ENCODE data around the gene ERVK3-1.
A peak's percentile ranks its signal among the peaks of the same experiment; 100 is the strongest.

- TF ChIP-seq CTCF (IDR thresholded peaks at IDR 0.05) (peak in 1 of 3 donors; percentile 8), POLR2A (IDR thresholded peaks at IDR 0.05) (peak; percentile 33), POLR2AphosphoS5 (IDR thresholded peaks at IDR 0.05) (peak; percentile 83 to 91 (median 84))
Measured at GRCh38 chr19:58326914-58327726, 21.9 kb downstream of the ERVK3-1 start, which contains the start of gene ZSCAN22.

Measured in breast epithelium (tissue), 3 donors.